ENCODE data around the gene REPIN1. TPM values are rescaled to one million over a fixed set of nuclear protein-coding genes. Genes with fewer than 3 reads are reported as not detected.

The REPIN1 gene
- total RNA-seq, 1 experiment from 2014 or later, result 155 TPM

DNA sequence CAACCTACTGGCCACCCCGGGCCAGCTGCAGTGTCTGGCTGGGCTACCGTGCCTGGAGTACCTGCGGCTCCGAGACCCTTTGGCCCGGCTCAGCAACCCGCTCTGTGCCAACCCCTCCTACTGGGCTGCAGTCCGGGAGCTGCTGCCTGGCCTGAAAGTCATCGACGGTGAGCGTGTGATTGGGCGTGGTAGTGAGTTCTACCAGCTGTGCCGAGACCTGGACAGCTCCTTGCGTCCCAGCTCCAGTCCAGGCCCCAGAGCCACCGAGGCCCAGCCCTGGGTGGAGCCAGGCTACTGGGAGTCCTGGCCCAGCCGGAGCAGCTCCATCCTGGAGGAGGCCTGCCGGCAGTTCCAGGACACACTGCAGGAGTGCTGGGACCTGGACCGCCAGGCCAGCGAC, 31.4 kb upstream of the REPIN1 start:
- DNase-seq (ENCODE audit: low read depth), result no peak

DNA sequence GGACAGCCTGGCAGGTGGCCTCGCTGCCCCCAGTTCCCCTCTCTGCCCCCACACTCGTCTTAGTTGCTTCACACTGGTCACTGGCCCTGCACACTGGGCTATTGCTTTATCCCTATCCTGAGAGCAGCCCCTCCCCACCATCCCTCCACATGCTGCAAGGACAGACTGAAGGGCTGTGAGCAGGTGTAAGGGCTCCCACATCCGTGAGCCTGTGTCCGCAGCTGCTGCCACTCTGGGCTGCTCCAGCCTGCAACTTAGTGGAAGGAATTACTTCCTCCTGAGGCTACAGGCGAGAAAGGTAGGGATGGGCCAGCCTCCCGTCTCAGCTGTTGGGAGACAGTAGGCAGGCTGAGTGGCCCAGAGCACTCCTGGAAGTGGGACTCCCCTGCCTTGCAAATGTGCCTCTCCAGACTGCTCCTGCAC, 31.0 kb upstream of the REPIN1 start:
- DNase-seq (ENCODE audit: low read depth), result no peak

DNA sequence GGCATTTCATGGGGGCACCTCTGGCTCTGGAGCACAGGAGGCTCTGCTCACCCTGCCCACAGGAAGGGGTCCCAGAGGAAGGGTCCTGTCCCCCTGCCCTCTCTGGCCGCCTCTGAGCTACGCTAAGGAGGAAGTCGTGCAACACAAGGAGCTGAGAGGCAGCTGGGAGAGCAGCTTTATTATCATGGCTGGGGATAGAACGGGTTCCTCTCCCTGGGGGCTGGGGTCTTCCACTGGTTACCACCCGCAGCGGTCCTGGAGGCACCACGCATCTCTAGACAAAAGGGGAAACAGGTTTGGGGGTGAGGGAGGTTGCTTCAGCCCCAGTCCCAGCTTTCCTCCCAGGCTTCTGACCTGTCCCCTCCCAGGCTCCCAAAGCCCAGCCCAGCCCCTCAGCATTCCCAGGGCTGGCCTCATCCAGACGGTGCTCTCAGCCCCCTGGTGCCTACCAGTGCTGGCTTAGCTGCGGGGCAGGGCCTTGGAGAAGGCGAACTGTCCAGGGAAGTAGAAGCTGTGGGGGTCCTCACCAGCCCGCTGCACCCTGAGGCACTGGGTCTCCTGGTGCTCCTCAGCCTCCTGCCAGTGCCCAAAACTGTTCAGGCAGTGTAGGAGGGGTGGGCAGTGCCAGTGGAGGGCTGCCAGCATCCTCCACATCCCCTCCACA, 30.3 kb upstream of the REPIN1 start:
- no peak for DNase-seq (ENCODE audit: low read depth)

DNA sequence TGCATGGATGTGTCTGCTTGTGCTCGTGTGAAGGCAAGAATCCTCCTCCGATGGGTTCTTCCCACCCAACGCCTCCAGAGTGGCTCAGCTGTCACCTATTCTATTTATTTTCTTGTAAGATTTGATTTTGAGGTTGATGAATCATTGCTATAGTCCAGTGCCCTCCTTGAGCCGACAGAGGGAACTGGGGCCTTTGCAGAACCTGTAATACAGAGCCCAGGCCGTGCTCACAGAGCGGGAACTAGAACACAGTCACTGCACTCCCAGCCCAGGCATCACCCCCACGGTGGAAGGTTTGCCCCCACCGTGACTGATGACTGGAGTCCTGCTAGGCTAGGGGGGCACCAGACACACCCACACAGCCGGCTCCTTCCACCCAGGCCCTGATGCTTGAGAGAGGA, 29.2 kb upstream of the REPIN1 start:
- peak; percentile 55 for DNase-seq (ENCODE audit: low read depth)

- DNase-seq (ENCODE audit: low read depth), result peak; percentile 33
These were observed 28.4 kb upstream of the REPIN1 start for GRCh38 chr7:150340024-150340749.

DNA sequence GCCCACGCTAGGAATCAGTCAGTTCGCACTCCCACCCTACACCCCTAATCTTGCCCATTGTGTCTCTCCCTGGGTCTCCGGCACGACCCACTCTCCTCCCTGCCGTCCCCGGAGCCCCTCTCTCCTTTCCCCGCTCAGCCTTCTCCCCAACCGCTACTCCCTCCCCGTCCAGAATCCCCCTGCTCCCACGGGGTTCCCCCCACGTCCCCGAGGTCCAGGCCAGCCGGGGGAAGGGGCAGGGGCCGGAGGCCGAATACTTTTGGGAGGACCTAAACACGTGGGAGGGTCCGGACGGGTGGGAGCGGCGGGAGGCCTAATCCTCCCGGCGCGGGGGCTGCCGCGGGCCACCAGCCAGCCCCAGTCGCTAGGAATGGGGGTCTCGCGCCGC, 27.8 kb upstream of the REPIN1 start:
- no peak for DNase-seq (ENCODE audit: low read depth)

- no peak for DNase-seq (ENCODE audit: low read depth)
These were observed 27.1 kb upstream of the REPIN1 start, which contains the start of gene RARRES2 for GRCh38 chr7:150341263-150342120. RARRES2 (minus strand) TSS chr7:150341629; CDS start chr7:150340609, 1,020 bp downstream.

DNA sequence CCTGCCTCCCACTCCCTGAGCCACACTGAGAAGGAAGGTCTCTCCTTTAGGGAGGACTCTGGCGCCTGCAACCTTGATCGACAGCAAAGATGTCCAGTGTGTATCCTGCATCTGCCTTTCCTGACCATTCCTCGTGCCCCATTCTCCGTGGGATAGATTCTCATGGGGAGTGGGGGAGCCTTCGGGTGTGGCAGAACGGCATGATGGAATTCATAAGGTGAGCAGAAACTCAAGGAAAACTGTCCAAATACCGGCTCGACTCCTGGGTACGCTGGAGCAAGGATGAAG, 26.6 kb upstream of the REPIN1 start:
- no peak for DNase-seq (ENCODE audit: low read depth)

DNA sequence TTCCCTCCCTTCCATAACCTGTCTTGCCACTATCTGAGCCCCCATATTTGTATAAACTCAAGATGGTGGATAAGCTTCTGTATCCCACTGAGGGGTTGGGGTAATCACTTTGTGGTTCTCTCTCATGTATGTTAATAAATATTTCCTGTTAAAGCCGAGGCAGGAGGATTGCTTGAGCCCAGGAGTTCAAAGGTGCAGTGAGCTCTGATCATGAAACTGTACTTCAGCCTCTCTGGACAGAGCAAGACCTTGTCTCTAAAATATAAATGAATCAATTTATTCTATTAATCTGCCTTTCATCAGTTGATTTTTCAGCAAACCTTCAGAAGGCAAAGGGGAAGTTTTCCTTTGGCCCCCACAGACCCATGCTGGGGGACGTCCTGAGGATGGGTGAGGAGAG, 25.4 kb upstream of the REPIN1 start:
- no peak for DNase-seq (ENCODE audit: low read depth)

DNA sequence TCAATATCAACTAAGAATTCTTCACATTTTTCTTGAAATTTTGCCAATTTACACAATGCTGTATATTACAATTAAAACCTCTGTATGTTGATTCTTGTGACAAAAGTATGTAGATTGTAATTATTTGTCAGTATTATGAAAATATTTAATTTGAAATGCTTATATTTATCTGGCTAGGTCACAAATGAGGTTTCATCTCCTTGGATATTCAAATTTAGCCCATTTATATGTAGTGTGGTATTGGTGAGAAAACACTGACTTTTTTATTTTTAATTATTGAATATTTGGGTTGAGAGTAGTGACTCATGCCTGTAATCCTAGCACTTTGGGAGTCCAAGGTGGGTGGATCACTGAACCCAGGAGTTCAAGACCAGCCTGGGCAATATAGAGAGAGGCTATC, 24.3 kb upstream of the REPIN1 start:
- no peak for DNase-seq (ENCODE audit: low read depth)

- no peak for DNase-seq (ENCODE audit: low read depth)
These were observed 23.6 kb upstream of the REPIN1 start for GRCh38 chr7:150345012-150345411.

GRCh38 chr7:150346922-150347321, 21.7 kb upstream of the REPIN1 start:
- no peak for DNase-seq (ENCODE audit: low read depth)

DNA sequence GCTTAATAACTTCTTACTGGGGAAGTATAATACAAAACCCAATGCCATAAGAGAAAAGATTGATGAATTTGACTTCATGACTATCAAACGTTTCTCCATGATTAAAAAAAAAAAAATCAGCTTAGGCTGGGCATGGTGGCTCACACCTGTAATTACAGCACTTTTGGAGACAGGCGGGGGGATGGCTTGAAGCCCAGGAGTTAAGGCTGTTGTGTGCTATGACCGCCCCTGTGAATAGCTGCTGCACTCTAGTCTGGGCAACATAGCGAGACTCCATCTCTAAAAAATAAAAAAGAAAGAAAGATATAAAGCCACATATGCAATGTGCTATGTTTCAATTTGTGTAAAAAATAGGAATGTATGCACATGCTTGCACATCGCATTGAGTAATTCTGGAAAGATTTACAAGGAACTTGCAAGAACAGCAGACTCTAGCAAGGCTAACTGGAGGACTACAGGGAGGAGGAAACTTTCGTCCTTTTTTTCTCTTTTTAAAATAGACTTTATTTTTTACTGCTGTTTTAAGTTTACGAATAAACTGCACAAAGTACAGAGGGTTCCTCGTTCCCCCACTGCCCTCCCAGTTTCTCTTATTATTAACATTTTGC, 16.9 kb upstream of the REPIN1 start:
- DNase-seq (ENCODE audit: low read depth), result no peak

DNA sequence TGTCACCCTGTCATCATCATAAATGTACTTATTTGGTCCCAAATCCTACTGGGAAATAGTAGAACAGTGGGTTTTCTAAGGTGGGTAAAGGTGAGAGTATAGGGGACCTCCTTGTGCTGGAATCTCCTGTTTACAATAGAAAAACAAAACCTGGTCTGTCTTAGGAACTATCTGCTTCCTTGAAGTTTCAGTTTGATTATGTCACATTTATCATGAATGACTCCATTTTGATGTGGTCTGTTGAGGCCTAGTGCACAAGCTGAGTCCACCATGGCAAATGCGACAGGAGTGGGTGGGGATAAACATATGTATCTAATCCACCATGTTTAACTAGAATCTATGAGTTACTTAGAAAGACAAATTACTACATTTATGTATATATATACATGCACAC, 13.0 kb upstream of the REPIN1 start:
- no peak for DNase-seq (ENCODE audit: low read depth)

DNA sequence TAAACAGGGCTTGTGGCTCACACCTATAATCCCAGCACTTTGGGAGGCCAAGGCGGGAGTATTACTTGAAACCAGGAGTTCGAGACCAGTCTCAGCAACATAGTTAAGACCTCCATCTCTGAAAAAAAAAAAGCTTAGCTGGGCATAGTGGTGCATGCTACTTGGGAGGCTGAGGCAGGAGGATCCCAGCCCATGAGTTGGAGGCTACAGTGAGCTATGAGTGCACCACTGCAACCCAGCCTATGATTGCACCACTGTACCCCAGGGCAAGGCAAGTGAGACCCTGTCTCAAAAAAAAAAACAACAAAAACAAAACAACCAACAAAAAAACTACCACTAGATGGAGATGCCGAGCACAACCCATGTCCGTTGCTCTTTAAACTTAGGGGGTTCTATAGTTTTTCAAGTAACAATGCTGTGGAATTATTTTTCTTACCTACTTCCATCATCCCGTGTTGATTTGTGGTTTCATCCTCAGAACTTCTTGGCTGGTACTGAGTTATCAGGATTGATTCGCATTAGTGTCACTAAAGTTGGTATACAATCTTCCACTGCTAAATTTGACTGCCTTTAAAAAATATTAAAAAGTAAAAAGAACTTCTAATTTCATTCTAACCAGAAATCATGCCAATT, 12.2 kb upstream of the REPIN1 start:
- peak; percentile 44 for DNase-seq (ENCODE audit: low read depth)

DNA sequence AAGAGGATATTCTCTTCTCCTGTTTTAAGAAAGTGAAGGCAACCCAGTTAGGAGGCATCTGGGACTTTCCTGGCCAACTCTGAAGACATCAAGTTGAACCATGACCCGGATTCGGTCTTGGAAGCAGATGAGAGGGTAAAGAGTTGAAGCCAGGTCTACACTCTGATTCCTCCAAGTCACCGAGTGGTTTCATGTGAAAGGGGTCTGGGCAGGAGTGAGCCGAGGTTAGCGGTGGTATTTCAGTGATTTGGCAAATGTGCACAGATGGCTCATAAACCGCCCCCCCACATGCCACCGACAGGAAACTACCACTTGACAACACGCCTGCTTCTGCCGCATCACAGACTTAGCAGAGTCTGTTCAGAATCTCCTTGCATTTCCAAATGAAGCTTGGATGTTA, 11.4 kb upstream of the REPIN1 start:
- DNase-seq (ENCODE audit: low read depth), result no peak

DNA sequence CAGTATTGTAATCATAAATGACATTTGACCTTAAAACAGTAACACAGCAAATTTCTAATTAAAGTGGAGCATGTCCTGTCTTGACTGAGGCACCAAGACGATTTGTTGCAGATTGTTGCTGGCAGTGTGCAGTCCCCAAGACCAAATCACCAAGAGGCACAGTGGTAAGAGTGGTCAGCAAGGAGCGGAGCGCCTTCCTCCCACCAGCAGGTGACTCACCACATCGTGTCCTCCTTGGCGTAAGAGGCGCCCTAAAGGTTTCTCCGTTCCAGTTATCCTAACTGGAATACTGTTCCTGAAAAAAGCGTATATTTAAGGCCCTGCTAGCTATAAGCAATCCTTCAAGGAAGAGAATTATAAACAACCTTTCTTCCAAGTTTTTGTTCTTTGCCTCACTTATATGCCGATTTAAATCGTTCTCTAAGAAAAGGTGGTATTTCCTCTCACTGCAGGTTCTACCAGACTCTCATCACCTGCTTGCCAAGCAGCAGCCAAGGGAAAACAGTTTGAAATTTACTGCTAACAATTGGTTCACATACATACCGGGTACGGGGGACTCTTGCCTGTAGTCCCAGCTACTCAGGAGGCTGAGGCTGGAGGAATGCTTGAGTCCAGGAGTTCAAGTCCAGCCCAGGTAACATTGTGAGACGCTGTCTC, 10.7 kb upstream of the REPIN1 start:
- peak; percentile 29 for DNase-seq (ENCODE audit: low read depth)

DNA sequence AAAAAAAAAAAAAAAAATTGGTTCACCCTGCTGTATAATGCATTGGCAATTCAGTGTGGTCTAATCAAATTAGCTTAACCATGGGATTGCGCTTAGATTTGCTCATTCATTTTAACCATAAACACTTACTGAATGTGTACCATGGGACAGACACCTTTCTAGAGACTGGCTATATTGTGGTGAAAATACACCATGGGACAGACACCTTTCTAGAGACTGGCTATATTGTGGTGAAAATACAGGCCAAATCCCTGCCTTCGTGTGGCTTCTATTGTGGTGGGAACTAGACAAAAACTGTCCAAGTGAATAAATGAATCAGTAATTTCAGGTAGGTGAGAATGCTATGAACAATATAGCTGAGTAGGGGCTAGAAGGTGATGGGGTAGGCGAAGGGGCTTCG, 10.2 kb upstream of the REPIN1 start:
- no peak for DNase-seq (ENCODE audit: low read depth)

GRCh38 chr7:150358988-150359621, 9.5 kb upstream of the REPIN1 start:
- DNase-seq (ENCODE audit: low read depth), result no peak

DNA sequence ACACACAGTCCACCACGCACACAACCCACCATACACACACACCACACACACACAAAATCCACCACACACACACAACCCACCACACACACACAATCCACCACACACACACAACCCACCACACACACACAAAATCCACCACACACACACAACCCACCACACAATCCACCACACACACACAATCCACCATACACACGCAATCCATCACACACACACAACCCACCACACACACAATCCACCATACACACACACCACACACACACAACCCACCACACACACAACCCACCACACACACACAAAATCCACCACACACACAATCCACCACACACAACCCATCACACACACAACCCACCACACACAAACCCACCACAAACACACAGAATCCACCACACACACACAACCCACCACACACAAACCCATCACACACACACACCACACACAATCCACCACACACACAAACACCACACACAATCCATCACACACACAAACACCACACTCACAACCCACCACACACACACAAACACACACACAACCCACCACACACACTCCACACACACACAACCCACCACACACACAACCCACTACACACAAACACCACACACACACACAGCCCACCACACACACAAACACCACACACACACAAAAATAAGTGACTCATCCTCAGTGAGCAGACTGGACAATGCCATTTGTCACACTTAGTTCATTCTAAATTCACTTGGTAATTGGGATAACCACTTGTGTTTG, 8.8 kb upstream of the REPIN1 start:
- DNase-seq (ENCODE audit: low read depth), result no peak

All from M059J (cell line).